ACC112 (cell line): ENCODE results near the gene CEP55.
"Not testable (repeated sequence)": the region's sequence is repeated elsewhere in the genome, so short reads cannot be mapped to it uniquely, and the experiment has no call there.

ENCODE experiments used
- H2AFZ ChIP-seq: fragments of 200-600 bp; sonication (generic); one replicate; pipeline ENCODE4 v1.6.0; 2017; ENCODE audit warnings: antibody characterized with exemption, low read length; ENCODE audit not compliant: unreplicated experiment
- H3K27ac ChIP-seq: fragments of 200-600 bp; sonication (generic); 2 replicates; pipeline ENCODE4 v1.5.1; 2014; ENCODE audit warnings: low read depth, mild to moderate bottlenecking, antibody characterized with exemption, low read length, moderate library complexity
- H3K27me3 ChIP-seq: fragments of 200-600 bp; sonication (generic); 2 replicates; pipeline ENCODE4 v1.6.1; 2014; ENCODE audit warnings: mild to moderate bottlenecking, antibody characterized with exemption, low read length, moderate library complexity, mixed read lengths; ENCODE audit not compliant: insufficient read depth
- H3K36me3 ChIP-seq: fragments of 200-600 bp; sonication (generic); 2 replicates; pipeline ENCODE4 v1.6.1; 2016; ENCODE audit warnings: mild to moderate bottlenecking, antibody characterized with exemption, low read length, moderate library complexity, mixed read lengths; ENCODE audit not compliant: insufficient read depth
- H3K4me1 ChIP-seq: fragments of 200-600 bp; sonication (generic); one replicate; pipeline ENCODE4 v1.6.1; 2016; ENCODE audit warnings: low read length, mixed read lengths; ENCODE audit not compliant: insufficient read depth, unreplicated experiment, control insufficient read depth
- H3K4me3 ChIP-seq: fragments of 200-600 bp; sonication (generic); 2 replicates; pipeline ENCODE4 v1.5.1; 2014; ENCODE audit warnings: mild to moderate bottlenecking, low read depth, low read length
- H3K79me2 ChIP-seq: fragments of 200-600 bp; sonication (generic); one replicate; pipeline ENCODE4 v1.6.0; 2016; ENCODE audit warnings: low read length; ENCODE audit not compliant: control insufficient read depth, unreplicated experiment, insufficient read depth

The CEP55 gene

GRCh38 chr10:93505075-93505474 is 8.7 kb downstream of the CEP55 start:
- Histone ChIP-seq H3K4me3 (no peak overlapping the region), H3K27ac (no peak overlapping the region), H3K79me2 (peaks cover 34% of the 10 kb centered on the region), H3K4me1 (peaks cover 4% of the 10 kb centered on the region), H3K27me3 (no peaks in the 10 kb centered on the region), H3K36me3 (peaks cover 12% of the 10 kb centered on the region), H2AFZ (no peak overlapping the region)

DNA sequence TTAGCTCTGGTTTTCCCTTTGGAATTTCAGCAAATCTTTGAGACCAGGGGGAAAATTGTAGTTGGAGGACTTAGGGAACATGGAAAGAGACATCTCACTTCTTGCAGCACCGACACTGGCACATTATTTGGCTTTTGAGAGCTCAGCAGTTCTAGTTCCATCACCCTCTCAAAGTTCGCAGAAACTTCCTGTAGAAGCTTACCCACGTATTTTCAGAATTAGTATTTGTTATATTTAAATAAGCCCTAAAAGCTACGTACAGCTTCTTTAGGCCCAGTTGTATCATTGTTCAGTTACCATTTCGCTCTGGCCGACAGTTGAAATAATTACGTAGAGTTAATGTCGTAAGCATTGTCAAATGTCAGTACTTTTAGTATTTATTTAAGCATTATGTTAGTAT is 13.4 kb downstream of the CEP55 start:
- Histone ChIP-seq H3K27me3 (no peaks in the 10 kb centered on the region), H3K4me1 (peaks cover 16% of the 10 kb centered on the region), H3K79me2 (peaks cover 6% of the 10 kb centered on the region), H3K36me3 (no peaks in the 10 kb centered on the region), H2AFZ (no peak overlapping the region), H3K4me3 (no peak overlapping the region), H3K27ac (no peak overlapping the region)

GRCh38 chr10:93512565-93512964 is 16.2 kb downstream of the CEP55 start:
- H3K27ac ChIP-seq: no peak overlapping the region; the same call in 1 of the 2 replicates
- peaks cover 13% of the 10 kb centered on the region for H3K36me3 ChIP-seq
- no peaks in the 10 kb centered on the region for H3K27me3 ChIP-seq
- H3K4me3 ChIP-seq: no peak overlapping the region
- peaks cover 29% of the 10 kb centered on the region for H3K4me1 ChIP-seq
- no peaks in the 10 kb centered on the region for H3K79me2 ChIP-seq
- H2AFZ ChIP-seq: no peak overlapping the region

GRCh38 chr10:93513091-93513490 is 16.7 kb downstream of the CEP55 start:
- Histone ChIP-seq H3K4me3 (no peak overlapping the region), H2AFZ (no peak overlapping the region), H3K79me2 (no peaks in the 10 kb centered on the region), H3K27me3 (no peaks in the 10 kb centered on the region), H3K27ac (no peak overlapping the region; the same call in 1 of the 2 replicates), H3K4me1 (peaks cover 29% of the 10 kb centered on the region), H3K36me3 (peaks cover 18% of the 10 kb centered on the region)

DNA sequence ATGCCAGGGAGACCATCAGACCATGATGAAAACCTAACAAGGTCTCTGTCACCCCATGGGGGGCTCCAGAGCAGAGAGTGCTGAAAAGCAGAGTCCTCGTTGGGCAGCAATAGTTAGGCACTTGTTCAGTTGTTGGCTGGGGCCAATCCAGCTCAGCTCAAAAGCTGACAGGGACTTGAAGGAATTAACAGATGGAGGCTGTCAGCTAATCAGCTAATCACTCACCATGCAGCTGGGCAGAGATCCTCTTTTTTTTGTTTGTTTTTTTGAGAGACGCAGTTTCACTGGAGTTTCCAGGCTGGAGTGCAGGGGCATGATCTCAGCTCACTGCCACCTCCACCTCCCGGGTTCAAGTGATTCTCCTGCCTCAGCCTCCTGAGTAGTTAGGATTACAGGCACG is 18.1 kb downstream of the CEP55 start:
- H3K79me2 ChIP-seq: no peaks in the 10 kb centered on the region
- no peaks in the 10 kb centered on the region for H3K27me3 ChIP-seq
- H2AFZ ChIP-seq: no peak overlapping the region
- no peak overlapping the region for H3K4me3 ChIP-seq
- H3K27ac ChIP-seq: peak overlapping the region; percentile 83
- peaks cover 32% of the 10 kb centered on the region for H3K36me3 ChIP-seq
- H3K4me1 ChIP-seq: peaks cover 29% of the 10 kb centered on the region

DNA sequence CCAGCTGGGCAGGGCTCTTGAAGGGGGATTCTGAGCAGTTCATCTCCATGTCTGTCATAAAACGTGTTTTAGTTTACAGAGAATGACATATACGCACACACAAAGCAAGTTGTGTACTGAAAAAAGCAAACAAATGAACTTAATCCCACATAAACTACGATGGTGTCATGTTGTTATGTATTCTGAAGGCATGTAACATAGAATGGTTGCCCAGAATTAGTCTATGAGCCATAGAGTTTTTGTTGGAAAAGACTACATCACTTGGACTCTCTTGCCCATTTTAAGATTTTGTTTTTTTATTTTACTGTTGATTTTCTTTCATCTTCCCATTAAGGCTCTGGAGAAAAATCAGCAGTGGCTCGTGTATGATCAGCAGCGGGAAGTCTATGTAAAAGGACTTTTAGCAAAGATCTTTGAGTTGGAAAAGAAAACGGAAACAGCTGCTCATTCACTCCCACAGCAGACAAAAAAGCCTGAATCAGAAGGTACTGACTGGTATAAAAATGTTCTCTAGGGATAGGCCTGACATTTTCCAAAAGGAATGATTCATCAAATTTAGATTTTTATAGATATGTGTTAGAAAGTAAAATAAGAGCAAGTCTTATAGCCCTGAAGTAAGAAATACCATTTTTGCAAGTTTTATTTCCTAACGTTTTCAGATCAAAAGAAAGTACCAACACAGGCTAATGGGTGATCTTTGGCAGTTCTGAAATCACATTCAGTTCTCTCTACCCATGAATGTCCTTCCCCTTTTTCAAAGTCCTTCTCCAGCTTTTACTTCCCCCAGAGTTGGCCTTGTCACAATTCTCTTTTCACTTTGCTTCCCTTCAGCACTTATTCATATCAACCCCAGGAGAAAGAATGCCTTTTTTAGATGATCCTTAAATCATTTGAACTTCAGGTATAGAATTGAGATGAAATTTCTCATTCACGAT is 18.9 kb downstream of the CEP55 start:
- Histone ChIP-seq H3K27me3 (no peaks in the 10 kb centered on the region), H3K4me1 (peaks cover 29% of the 10 kb centered on the region), H3K4me3 (peak overlapping the region; percentile 27; the same call in 1 of the 2 replicates), H3K27ac (peak overlapping the region; percentile 83), H3K36me3 (peaks cover 40% of the 10 kb centered on the region), H3K79me2 (no peaks in the 10 kb centered on the region), H2AFZ (peak overlapping the region; percentile 28)

DNA sequence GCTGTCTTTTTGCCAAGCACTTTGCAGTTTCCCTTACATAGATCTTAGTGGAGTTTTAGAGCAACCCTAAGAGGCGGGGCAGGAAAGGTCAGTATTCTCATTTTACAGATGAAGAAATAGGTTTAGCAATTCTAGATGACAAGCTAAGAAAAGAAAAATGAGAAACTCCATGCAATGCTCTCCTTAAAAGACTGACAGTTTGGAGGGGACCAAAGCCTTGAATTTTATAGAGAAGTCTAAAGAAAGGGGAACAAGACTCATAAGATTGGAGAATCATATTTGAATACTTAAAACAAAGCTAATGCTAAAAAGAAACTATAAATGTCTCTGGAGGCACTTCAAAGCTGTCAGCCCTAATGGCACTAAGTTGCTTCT is 19.6 kb downstream of the CEP55 start:
- Histone ChIP-seq H2AFZ (peak overlapping the region; percentile 28), H3K4me3 (peak overlapping the region; percentile 27; the same call in 1 of the 2 replicates), H3K4me1 (peaks cover 29% of the 10 kb centered on the region), H3K27me3 (no peaks in the 10 kb centered on the region), H3K27ac (peak overlapping the region; percentile 83), H3K79me2 (no peaks in the 10 kb centered on the region), H3K36me3 (peaks cover 44% of the 10 kb centered on the region)

DNA sequence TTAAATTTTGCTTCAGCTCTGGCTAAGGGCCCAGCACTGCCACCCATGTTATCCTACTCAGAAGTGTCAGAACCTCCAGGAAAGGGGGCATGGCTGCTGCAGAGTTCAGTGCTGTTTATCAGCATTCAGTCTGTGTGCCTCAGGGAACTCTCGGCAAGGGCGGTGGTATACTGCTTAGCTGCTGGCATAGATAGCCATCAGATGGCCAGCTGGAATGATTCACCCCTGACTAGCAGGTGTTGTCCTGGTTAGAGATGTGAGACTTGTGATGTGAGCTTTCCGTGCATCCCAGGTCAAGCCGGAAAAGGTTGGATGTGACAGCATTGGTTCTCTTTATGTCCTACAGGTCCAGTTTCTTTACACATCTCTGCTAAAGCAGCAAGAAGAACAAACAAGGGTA is 22.1 kb downstream of the CEP55 start:
- no peak overlapping the region for H3K27ac ChIP-seq
- H3K36me3 ChIP-seq: peaks cover 47% of the 10 kb centered on the region
- no peaks in the 10 kb centered on the region for H3K27me3 ChIP-seq
- no peak overlapping the region for H3K4me3 ChIP-seq
- peaks cover 22% of the 10 kb centered on the region for H3K4me1 ChIP-seq
- no peaks in the 10 kb centered on the region for H3K79me2 ChIP-seq
- H2AFZ ChIP-seq: no peak overlapping the region

DNA sequence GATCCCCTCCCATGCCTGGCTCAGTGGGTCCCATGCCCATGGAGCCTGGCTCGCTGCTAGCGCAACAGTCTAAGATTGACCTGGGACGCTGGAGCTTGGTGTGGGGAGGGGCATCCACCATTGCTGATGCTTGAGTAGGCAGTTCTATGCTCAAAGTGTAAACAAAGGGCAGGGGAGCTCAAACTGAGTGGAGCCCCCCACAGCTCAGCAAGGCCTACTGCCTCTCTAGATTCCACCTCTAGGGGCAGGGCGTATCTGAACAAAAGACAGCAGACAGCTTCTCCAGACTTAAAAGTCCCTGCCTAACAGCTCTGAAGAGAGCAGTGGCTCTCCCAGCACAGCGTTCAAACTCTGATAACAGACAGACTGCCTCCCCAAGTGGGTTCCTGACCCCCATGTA is 38.9 kb downstream of the CEP55 start:
- Histone ChIP-seq H2AFZ (no peak overlapping the region), H3K4me3 (no peak overlapping the region), H3K36me3 (no peaks in the 10 kb centered on the region), H3K4me1 (no peaks in the 10 kb centered on the region), H3K27me3 (no peaks in the 10 kb centered on the region), H3K79me2 (no peaks in the 10 kb centered on the region), H3K27ac (no peak overlapping the region)

DNA sequence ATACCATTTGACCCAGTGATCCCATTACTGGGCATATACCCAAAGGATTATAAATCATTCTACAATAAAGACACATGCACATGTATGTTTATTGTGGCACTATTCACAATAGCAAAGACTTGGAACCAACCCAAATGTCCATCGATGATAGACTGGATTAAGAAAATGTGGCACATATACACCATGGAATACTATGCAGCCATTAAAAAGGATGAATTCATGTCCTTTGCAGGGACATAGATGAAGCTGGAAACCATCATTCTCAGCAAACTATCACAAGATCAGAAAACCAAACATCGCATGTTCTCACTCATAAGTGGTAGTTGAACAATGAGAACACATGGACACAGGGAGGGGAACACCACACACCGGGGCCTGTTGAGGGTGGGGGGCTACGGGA is 44.5 kb downstream of the CEP55 start:
- not testable (repeated sequence) for H2AFZ ChIP-seq, H3K36me3 ChIP-seq, H3K79me2 ChIP-seq, H3K4me3 ChIP-seq, H3K4me1 ChIP-seq, H3K27me3 ChIP-seq, H3K27ac ChIP-seq
